ENCODE measurements around the gene DYNC1H1. TPM values are rescaled to one million over a fixed set of nuclear protein-coding genes. Genes with fewer than 3 reads are reported as not detected.

Gene DYNC1H1
- total RNA-seq, 1 donor from 2014 or later, result 485 TPM

GRCh38 chr14:101997429-101998336 lies 33.3 kb downstream of the DYNC1H1 start:
- no peak for DNase-seq (ENCODE audit: low spot score)

- DNase-seq (ENCODE audit: low spot score), result no peak
Measured at GRCh38 chr14:102000902-102001301, 36.5 kb downstream of the DYNC1H1 start.

GRCh38 chr14:102005336-102005735 lies 41.0 kb downstream of the DYNC1H1 start:
- no peak for DNase-seq (ENCODE audit: low spot score)

- no peak for DNase-seq (ENCODE audit: low spot score)
Measured at GRCh38 chr14:102007916-102008418, 43.6 kb downstream of the DYNC1H1 start.

GRCh38 chr14:102008891-102009290 lies 44.5 kb downstream of the DYNC1H1 start:
- DNase-seq (ENCODE audit: low spot score), result no peak

GRCh38 chr14:102011631-102012030 lies 47.3 kb downstream of the DYNC1H1 start:
- no peak for DNase-seq (ENCODE audit: low spot score)

GRCh38 chr14:102012336-102012735 lies 48.0 kb downstream of the DYNC1H1 start:
- DNase-seq (ENCODE audit: low spot score), result no peak

GRCh38 chr14:102013669-102014200 lies 49.4 kb downstream of the DYNC1H1 start:
- no peak for DNase-seq (ENCODE audit: low spot score)

GRCh38 chr14:102015045-102015685 lies 50.8 kb downstream of the DYNC1H1 start:
- no peak for DNase-seq (ENCODE audit: low spot score)

GRCh38 chr14:102015771-102016170 lies 51.4 kb downstream of the DYNC1H1 start:
- DNase-seq (ENCODE audit: low spot score), result no peak

- no peak for DNase-seq (ENCODE audit: low spot score)
Measured at GRCh38 chr14:102016420-102017090, 52.2 kb downstream of the DYNC1H1 start.

- no peak for DNase-seq (ENCODE audit: low spot score)
Measured at GRCh38 chr14:102018251-102018650, 53.9 kb downstream of the DYNC1H1 start.

- DNase-seq (ENCODE audit: low spot score), result no peak
Measured at GRCh38 chr14:102019006-102019540, 54.7 kb downstream of the DYNC1H1 start.

- DNase-seq (ENCODE audit: low spot score), result no peak
Measured at GRCh38 chr14:102020058-102020971, 55.9 kb downstream of the DYNC1H1 start.

GRCh38 chr14:102026934-102027333 lies 62.6 kb downstream of the DYNC1H1 start:
- DNase-seq (ENCODE audit: low spot score), result no peak

GRCh38 chr14:102027951-102028350 lies 63.6 kb downstream of the DYNC1H1 start:
- DNase-seq (ENCODE audit: low spot score), result no peak

GRCh38 chr14:102028733-102029132 lies 64.4 kb downstream of the DYNC1H1 start:
- no peak for DNase-seq (ENCODE audit: low spot score)

- DNase-seq (ENCODE audit: low spot score), result no peak
Measured at GRCh38 chr14:102029956-102030355, 65.6 kb downstream of the DYNC1H1 start.

- DNase-seq (ENCODE audit: low spot score), result no peak
Measured at GRCh38 chr14:102033241-102033640, 68.9 kb downstream of the DYNC1H1 start.

- peak; percentile 21 for DNase-seq (ENCODE audit: low spot score)
Measured at GRCh38 chr14:102034301-102034700, 69.9 kb downstream of the DYNC1H1 start.

- DNase-seq (ENCODE audit: low spot score), result no peak
Measured at GRCh38 chr14:102035914-102036313, 71.5 kb downstream of the DYNC1H1 start.

Measured in mucosa of gallbladder (tissue), 1 donor.